GM19372 (cell line): ENCODE measurements around the gene THRAP3.
"Not testable (repeated sequence)": the region's sequence is repeated elsewhere in the genome, so short reads cannot be mapped to it uniquely, and the experiment has no call there.

Source experiments
- ATAC-seq: cut with Tn5 transposase; IDR thresholded peaks from one replicate; pipeline ENCODE4 v1.9.1; 2021; ENCODE audit warnings: mild to moderate bottlenecking, low read depth, moderate library complexity; ENCODE audit not compliant: unreplicated experiment

The THRAP3 gene

DNA sequence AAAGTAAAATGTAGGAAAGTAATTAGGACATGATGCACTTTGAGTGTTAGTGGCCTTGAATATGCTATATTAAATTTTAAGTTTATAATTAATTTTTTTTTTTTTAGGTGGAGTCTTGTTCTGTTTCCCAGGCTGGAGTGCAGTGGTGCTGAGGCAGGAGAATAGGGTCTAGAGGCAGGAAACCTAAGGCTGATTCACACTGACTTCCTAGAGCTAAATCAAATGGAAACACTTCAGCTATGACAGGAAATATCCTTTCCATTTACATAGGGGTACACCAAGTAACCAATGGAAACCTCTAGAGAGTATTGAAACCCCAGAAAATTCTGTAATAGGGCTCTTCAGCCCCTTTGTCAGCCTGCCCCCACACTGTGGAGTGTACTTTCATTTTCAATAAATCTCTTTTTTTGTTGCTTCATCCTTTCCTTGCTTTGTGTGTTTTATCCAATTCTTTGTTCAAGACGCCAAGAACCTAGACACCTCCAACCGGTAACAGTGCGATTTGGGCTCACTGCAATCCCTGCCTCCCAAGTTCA lies 17.9 kb upstream of the THRAP3 start:
- no peak for ATAC-seq

DNA sequence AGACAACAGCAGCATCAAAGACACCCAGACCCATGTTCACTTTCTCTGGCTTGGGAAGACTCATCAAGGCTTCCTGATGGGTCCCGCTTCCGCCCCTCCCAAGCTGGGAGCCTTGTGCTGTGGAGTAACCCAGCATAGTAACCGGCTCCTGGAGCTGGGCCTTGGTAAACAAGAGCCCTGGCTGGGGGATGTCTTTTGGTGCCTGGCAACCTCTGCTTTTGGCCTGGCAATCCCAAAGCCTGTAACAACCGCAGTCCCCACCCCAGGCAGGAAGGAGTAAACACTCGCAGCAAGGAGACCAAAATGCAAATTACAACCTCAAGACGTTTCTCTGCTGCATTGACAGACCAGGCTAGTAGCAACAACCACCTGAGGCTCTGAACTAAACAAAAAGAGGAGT lies 16.9 kb upstream of the THRAP3 start:
- no peak for ATAC-seq

DNA sequence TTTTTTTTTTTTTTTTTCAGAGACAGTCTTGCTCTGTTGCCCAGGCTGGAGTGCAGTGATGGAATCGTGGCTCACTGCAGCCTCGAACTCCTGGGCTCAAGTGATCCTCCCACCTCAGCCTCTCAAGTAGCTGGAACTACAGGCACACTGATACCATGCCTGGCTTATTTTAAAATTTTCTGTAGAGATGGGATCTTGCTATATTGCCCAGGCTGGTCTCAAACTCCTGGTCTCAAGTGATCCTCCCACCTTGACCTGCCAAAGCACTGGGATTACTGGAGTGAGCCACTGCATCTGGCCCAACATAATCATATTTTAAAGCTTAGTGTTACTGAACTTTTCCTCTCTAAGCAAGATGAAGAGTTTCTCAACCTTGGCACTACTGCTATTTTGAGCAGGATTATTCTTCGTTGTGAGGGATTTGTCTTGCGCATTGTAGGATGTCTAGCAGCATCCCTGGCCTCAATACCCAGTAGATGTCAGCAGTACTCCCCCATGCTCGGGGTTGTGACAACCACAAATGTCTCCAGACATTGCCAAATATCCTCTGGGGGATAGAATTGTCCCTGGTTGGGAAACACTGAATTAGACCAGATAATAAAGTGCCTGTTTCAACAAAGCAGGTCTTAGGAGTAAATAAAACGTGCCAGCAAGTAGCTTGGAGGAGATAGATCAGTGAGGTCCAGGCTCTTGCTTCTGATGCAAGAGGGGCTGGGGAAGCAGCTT lies 15.1 kb upstream of the THRAP3 start:
- no peak for ATAC-seq

DNA sequence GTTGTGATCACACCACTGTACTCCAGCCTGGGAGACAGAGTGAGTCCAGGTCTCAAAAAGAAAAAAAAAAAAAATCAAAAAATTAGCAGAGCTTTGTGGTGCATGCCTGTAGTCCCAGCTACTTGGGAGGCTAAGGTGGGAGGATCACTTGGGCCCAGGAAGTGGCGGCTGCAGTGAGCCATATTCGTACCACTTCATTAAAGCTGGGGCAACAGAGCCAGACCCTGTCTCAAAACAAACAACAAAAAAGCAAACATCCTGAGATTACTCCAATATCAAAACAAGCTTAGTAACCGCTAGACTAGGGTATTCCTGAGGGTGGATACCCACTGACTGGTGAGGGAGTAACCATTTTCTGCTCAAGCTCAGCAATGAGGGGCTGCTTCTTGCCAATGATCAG lies 12.9 kb upstream of the THRAP3 start:
- no peak for ATAC-seq

DNA sequence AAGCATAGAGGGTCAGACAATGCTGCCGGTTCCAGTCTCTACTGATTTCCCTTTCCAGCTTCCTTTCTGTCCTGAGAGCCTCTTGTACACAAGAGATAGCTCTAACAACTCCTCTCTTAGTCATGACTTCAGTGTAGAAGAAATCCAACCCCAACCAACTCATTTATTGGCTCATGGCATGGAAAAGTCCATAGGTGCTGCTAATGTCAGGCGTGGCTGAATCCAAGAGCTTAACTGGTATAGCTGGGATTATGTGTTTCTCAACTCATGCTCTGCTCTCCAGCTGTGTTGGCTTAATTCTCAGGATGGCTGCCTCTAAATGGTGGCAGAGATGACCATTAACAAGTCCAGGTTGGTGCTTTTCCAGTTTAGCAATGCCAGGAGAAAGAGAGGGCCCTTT lies 12.4 kb upstream of the THRAP3 start:
- ATAC-seq, result no peak

DNA sequence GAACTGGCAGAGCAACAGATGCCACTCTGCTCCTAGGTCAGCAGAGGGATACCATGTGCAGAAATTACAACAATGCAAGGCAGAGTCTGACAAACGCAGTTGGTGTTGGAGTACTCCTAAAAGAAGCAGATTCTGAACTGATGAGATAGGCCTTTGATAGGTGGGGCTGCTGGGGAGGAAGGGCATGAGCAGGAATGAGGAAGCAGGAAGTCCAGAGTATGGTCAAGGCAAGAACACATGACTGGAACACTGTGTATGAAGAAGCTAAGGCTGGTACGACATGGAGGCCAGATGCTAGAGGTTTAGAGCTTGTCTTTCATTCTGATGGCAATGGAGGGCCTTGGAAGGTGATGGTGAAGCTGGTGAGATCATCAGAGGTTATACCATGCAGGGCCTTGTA lies 11.5 kb upstream of the THRAP3 start:
- ATAC-seq, result no peak

DNA sequence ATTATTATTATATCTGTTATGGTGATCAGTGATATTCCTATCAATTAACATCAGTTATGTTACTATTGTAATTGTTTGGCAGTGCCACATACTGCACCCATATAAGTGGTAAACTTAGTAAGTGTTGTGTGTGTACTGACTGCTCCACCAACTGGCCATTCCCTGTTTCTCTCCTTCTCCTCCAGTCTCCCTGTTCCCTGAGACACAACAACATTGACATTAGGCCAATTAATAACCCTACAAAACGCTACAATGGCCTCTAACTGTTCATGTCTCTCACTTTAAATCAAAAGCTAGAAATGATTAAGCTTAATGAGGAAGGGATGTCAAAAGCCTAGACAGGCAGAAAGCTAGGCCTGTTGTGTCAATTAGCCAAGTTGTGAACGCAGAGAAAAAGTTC lies 6.6 kb upstream of the THRAP3 start:
- no peak for ATAC-seq

DNA sequence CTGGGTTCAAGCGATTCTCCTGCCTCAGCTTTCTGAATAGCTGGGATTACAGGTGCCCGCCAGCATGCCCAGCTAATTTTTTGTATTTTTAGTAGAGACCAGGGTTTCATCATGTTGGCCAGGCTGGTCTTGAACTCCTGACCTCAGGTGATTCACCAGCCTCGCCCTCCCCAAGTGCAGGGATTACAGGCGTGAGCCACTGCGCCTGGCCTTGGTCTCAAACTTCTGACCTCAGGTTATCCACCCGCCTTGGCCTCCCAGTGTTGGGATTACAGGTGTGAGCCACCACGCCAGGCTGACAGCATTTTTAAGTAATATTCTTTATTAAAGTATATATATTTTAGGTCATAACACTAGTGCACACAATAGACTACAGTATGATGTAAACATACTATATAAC lies 2.3 kb upstream of the THRAP3 start:
- ATAC-seq, result not testable (repeated sequence)

DNA sequence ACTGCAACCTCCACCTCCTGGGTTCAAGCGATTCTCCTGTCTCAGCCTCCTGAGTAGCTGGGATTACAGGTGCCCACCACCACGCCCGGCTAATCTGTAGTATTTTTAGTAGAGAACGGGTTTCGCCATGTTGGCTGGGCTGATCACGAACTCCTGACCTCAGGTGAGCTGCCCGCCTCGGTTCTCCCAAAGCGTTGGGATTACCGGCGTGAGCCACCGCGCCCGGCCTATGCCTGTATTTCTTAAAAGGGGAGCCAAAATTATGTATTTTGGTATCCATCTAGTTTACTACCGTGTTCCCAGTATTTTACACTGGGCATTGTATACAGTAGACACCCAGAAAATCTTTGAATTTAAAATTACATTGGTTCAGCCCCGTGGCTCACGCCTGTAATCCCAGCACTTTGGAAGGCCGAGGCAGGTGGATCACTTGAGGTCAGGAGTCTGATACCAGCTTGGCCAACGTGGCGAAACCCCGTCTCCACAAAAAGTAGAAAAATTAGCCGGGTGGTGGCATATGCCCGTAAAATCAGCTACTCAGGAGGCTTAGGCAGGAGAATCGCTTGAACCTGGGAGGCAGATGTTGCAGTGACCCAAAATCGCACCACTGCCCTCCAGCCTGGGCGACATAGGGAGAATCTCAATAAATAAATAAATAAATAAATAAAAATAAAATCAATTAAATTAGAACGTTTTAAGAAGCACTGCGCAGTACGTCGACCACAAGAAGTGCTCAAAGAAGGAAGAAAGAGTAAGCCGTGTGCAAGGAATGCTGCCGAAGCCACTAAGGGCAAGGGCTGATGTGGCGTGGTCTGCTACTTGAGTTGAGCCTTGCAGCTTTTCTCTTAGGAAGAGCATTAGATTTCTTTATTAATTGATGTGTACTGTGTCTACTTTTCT lies 1.5 kb upstream of the THRAP3 start:
- no peak for ATAC-seq

DNA sequence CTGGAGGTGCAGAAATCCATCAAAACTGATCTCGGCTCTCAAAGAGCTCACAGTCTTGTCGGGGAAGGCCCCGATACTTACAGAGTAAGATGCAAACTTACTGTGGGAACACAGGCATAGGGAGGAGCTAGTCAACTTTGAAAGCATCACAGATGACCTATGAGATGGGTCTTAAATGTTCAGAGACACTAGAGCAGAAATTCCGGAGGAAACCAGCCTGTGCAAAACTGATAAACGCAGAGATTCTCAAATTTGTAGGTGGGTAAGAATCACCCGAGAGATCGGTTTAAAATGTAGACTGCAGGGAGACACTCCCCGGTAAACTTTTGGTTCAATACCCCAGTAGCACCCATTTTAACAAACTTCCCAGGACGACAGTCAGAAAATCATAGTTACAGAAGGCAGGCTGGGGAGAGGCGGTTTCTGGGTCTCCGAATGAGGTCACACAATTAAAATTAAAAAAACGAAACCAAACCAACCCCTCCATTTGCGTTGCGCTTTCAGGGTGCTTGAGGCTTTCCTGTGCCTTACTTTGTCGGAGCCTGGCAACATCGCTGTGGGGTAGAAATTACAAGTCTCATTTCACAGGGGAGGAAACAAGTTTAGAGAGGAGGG lies 755 bp upstream of the THRAP3 start:
- peak; percentile 12 for ATAC-seq

DNA sequence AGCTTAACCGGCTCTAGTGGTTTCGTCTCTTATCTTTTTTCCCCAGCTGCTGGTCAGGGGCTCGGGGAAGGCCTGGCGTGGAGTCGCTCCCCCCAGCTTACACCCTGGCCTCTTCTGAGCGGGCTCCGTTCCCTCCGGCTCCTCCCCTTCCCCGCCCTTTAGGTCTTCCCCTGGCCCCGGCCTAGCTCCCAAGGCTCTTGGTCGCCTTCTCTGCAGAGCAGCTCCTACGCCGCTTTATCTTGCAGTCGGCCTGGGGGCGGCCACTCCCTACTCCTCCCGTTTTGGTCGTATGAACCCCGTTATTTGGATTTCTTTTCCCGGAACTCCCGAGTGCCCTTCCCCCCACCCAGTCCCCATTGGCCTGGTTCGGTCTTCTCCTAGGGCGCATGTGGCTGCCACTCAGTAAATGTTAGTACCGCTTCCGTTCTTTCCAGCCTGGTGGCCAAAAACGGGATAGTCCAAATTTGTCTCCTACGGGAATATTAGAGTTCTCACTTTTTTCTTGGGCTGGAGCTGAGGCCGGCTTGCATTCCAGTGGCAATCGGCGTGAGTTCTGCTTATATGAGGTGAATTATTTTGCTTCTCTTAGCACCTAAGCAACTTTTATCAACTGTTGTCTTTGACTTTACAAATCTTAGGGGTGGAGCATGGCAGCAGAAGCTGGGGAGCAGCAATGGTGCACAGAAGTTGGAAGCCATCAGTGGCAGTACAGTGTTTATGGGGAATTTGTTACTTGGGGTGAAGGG lies 467 bp downstream of the THRAP3 start:
- peak; percentile 47 for ATAC-seq

DNA sequence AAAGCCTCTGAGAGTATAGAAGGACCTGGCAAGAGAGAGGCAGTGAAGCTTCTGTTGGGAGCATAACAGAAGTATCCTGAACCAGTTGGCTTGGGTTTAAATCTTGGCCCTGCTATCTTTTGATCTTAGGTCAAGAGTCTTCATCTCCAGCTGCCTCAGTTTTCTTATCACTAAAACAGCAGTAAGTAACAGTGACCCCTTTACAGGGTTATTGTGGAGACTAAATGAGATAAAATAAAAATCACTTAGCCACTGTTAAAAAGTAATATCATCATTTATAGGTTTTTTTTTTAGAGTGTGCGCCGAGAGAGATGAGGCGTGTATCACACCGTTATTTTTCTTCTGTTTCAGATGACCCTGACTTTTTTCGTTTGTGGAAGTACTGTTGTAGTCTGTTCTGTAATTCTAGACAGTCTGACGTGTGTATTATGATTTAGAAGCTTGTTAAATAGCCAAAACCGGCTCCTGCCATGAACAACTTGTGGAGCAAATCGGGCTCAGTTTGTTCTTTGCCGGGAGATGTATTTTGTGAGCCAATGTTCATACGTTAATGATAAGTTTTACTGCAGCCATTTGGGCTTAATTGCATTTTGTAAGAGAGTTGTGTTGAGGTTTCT lies 1.1 kb downstream of the THRAP3 start:
- no peak for ATAC-seq

DNA sequence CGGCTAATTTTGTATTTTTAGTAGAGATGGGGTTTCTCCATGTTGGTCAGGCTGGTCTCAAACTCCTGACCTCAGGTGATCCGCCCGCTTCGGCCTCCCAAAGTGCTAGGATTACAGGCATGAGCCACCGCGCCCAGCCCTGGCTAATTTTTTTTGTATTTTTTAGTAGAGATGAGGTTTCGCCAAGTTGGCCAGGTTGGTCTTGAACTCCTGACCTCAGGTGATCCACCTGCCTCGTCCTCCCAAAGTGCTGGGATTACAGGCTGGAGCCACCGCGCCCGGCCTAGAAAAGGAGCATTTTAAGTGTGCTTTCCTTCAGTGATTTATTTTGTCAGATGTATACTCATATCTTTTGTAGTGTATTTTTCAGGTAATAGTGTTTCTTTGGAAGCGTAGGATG lies 6.0 kb downstream of the THRAP3 start:
- not testable (repeated sequence) for ATAC-seq

DNA sequence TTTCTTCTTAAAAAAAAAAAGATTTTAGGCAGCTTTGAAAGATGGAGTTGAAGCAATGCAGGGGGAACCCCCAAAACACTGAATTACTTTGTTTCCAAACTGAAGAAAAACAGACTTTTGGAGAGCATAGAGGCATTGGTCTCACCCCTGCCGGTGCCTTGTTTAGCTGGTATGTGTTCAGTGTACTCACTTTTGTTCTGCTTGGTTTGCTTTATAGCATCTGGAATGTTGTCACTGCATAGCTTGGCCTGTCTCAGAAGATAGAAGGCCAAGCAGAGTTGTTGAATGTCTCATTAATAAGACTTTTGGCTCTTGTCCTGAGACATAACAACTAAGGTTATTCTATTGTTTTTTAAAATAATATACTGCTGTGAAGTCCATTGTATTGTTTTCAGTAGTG lies 6.9 kb downstream of the THRAP3 start:
- no peak for ATAC-seq

DNA sequence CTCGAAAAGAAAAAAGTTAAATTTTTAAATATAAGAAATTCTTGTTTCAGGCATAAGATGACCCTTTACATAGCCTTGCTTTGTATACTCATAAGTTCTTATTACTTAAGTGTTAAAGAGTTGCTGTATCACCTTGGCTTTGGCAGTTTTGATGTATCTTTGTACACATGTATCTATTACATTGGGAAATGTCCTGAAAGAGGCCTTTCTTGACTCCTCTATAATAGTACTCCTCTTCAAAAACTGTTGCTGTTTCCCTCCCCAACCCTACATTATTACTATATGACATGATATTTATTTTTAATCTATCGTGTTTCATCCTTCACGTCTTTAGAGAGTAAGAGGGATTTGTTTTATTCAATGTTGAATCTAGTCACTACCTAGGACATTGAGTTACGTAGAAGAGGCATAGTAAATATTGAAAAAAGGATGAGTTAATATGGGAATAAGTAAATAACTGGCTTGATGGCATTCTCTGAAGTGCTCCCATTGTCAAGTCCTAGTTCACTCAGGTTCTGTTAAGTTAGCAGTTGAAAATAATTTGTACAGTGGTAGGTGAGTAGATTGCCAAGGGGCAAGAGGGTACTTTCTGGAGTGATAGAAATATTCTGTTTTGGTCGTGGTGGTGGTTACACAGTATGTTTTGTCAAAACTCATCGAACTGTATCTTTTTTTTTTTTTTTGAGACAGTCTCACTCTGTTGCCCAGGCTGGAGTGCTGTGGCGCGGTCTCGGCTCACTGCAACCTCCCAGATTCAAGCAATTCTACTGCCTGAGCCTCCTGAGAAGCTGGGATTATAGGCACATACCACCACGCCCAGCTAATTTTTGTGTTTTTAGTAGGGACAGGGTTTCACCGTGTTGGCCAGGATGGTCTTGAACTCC lies 8.2 kb downstream of the THRAP3 start:
- no peak for ATAC-seq

DNA sequence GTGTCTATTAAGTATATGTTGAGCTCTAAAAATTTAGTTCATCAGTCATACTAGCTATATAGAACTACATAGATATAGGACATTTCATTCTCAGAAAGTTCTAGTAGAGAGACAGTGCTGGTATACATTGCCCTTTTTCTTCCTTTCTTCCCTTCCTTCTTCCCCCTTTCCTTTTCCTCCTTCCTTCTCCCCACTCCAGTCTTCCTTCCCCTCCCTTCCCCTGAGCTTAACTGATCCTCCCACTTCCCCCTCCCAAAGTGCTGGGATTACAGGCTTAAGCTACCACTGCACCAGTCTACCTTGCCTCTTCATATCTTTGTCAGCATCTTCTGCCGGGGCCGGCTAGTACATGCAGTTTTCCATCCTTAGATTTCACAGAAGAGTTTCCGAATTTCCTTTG lies 12.1 kb downstream of the THRAP3 start:
- no peak for ATAC-seq

DNA sequence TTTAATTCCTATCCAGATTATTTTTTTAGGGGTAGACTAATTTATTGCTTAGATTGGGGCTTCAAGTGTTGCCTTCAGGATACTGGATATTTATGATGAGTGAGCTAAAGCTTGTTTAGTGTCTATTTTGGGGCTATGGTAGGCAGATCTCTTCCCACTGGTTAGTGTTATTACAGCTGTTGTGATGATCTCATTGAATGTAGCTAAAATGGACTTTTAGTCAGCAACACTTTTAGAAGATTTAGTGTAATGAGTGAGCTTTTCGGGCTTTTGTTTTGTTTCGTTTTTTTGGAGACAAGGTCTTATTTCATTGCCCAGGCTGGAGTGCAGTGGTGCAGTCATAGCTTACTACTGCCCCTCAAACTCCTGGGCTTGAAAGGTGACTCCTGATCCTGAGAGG lies 14.2 kb downstream of the THRAP3 start:
- no peak for ATAC-seq

DNA sequence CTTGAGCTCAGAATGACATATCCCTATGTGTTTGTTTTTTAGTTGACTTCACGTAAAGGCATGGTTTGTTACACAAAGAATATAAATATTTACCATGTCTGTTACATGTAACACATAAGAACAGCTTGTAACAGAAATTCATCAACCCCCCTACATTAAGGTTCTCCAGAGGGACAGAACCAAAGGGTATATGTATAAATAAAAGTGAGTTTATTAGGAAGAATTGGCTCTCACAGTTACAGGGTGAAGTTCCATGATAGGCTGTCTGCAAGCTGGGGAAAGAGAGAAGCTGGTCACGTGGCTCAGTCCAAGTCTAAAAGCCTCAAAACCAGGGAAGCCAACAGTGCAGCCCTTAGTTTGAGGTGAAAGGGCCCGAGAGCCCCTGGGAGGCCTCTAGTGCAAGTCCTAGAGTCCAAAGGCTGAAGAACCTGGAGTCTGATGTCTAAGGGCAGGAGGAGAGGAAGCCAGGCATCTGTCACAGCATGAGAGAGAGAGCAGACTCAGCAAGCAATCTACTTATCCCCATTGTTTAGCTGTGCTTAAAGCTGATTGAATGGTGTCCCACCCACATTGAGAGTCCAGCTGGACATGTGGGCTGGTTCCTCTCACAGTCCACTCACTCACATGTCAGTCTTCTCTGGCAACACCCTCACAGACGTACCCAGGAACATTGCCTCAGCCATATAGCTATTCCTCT lies 15.8 kb downstream of the THRAP3 start:
- ATAC-seq, result no peak

DNA sequence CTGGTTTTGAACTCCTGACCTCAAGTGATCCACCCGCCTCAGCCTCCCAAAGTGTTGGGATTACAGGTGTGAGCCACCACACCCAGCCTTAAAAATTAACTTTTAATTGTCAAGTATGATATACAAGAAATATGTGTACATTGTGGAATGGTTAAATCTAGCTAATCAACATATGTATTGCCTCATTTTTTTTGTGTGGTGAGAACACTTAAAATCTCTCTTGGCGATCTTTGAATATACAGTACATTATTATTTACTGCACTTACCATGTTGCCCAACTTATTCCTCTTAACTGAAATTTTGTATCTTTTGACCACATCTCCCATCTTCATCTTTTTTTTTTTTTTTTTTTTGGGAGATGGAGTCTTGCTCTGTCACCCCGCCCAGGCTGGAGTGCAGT lies 23.3 kb downstream of the THRAP3 start:
- no peak for ATAC-seq
